GM19023 (cell line): ENCODE results near the gene PAN3.

Experiments used
- ATAC-seq: cut with Tn5 transposase; IDR thresholded peaks from one replicate; pipeline ENCODE4 v1.9.1; 2021; ENCODE audit warnings: mild to moderate bottlenecking, moderate library complexity; ENCODE audit not compliant: unreplicated experiment

The PAN3 gene

DNA sequence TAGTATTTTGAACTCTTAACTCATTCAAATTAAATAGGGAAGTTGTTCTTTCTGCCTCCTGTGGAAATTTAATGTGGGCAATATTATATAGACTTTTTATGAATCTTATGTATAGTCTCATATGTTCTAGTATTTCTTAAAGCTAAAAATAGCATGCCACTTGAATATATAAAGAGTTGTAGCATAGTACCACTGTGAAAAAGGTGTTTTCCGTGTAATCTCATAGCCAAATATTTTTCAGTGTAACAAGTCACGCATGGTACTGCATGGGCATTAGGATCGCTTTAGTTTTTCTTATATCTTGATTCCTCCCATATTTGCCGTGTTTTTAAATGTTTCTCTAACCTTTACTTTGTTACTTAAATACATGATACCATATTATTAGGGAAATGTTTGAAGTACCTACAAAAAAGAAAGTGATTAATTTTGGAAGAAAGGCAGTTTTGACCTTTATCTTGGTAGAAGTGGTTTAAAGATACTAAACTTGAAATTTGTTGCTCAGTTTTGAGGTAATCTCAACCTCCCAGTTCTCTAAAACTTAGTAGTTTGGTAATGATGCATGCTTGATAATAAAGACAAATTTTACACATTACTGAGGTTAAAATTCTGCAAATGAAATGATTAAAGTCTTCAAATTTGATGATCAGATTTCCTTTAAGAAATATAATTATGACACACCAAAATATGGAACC lies 81.2 kb downstream of the PAN3 start:
- no peak for ATAC-seq

DNA sequence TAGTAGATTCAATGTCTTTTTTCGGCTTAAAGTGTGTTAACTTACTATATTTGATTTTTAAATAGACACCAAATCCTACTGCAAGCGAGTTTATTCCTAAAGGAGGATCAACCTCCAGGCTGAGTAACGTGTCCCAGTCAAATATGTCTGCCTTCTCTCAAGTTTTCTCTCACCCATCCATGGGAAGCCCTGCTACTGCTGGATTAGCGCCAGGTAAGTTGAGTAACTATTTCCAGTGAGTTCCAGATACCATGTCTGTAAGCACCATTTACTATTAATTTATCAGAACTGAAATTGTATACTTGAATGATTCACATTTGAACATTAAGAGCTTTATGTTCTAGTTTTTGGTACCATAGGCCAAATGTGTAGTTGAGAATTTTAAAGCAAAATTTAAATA lies 81.8 kb downstream of the PAN3 start:
- ATAC-seq = no peak

DNA sequence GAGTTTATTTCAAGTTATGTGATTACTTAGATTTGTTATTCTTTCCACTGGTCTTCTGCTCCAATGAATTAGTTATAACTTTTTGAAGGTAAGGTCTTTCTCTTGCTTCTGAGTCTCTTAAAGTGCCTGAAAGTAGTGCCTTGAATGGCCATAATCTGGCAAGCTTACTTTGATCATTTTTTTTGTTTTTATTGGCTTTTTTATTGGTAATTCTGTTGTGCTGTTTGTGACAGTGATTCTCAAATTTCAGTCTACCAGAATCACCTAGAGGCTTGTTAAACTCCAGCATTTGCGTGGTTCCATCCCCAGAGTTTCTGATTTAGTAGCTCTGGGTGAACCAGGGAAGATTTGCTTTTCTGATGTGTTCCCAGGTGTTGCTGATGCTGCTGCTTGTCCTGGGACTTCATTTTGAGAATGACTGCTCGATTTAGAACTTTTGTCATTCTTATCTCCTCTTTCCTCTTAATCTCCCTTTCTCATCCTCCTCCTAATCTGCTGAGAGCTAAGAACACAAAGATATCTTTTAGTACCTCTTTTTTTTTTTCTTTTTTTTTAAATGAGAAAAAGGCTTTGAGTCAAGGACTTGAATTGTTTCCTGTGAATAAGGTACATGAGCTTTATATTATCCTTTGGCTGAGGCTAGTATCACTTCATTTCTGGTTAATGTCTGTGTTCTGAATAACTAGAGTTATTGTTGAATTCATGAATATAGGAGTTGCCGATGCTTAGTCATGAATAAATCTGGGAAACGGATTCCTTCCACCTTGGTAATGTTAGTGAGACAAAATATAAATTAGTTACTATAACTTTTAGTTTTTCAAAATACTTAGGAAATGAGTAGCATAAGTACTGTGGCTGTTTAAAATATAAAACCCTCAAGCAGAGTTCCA lies 91.4 kb downstream of the PAN3 start:
- no peak for ATAC-seq

DNA sequence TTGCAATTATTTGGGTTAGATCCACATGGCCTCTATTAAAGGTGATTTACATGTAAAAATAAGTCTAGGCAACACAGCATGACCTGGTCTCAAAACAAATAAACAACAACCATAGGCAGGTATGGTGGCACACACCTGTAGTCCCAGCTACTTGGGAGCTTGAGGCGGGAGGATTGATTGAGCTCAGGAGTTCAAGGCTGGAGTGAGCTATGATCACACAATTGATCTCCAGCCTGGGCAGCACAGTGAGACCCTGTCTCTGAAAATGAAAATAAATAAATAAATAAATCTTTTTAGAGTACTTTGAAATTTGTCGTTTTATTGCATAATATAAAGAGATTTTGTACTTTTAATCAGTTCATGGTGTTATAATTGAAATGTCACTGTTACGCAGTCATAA lies 93.3 kb downstream of the PAN3 start:
- ATAC-seq = no peak

DNA sequence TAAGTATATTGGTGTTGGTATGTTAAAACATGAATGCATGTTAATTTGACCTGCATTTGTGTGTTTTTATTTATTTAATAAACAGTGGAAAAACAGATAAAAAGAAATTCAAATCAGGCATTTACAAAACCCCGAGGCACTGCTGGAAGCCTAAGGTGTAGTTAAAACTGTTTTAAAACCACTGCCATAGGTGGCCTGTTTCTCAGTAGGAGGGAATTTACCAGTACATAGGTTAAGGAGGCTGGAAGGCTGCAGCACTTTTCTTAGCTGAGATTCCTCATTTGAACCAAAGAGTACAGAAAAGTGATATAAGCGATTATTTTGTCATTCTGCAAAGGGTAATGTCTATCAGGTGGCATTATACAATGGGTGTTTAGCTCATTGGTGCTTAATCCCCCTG lies 99.6 kb downstream of the PAN3 start:
- no peak for ATAC-seq

DNA sequence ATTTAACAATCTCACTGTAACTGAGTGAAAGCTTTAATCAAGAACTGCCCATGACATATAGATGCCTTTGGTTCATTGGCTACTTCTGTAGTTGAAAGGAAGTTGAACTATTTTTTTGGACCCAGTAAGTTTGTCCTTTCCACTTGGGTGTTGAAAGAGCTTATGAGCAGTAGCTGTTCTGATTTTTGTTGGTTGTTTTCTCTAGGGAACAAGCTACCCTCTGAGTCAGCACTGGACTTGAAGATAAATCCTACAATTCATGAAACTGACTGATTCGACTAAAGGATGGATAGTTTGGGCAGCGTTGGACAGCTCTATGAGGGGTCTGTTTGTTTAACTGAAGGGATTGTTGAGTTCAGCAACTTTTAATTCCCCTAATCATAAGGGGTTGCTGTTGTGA lies 101.0 kb downstream of the PAN3 start:
- no peak for ATAC-seq

DNA sequence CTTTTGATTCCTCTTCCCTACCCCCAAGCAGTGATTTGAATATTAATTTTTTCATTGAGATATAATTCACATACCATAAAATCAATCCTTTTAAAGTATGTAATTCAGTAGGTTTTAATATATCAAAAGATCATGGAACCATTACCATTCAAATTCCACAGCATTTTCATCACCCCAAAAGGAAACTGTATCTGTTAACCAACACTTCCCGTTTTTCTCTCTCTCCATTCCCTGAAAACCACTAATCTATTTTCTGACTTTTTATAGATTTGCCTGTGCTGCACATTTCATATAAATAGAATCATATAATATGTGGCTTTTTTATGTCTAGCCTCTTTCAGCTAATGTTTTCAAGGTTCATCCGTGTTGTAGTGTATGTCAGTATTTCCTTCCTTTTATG lies 107.1 kb downstream of the PAN3 start:
- no peak for ATAC-seq

DNA sequence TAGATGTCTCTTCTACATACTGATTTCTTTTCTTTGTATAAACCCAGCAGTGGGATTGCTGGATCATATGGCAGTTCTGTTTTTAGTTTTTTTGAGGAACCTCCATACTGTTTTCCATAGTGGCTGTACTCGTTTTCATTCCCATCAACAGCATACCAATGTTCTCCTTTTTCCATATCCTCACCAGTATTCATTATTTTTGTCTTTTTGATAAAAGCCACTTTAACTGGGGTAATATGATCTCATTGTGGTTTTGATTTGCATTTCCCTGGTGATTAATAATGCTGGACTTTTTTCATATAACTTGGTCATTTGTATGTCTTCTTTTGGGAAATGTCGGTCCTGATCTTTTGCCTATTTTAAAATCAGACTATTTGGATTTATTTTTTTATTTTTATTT lies 108.5 kb downstream of the PAN3 start:
- ATAC-seq = no peak

DNA sequence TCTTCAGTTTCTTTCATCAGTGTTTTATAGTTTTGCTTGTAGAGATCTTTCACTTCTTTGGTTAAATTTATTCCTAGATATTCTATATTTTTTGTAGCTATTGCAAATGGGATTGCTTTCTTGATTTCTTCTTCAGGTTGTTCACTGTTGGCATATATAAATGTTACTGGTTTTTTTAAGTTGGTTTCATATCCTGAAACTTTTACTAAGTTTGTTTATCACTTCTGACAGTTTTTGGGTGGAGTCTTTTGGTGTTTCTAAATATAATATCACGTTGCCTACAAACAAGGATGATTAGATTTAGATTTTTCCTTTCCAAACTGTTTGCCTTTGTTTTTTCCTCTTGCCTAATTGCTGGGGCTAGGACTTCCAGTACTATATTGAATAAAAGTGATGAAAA lies 109.7 kb downstream of the PAN3 start:
- ATAC-seq = no peak

DNA sequence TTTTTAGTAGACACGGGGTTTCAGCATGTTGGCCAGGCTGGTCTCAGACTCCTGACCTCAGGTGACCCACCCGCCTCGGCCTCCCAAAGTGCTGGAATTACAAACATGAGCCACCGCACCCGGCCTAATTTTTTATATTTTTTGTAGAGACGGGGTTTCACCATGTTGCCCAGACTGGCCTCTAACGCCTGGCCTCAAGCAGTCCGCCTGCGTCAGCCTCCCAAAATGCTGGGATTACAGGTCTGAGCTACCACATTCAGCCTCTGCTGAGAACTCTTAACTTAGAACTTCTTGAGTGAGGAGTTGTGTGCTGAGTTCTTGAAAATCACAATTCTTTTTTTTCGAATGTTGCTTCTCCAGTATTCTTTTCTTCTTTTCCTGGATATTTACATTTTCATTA lies 112.2 kb downstream of the PAN3 start:
- ATAC-seq = no peak

DNA sequence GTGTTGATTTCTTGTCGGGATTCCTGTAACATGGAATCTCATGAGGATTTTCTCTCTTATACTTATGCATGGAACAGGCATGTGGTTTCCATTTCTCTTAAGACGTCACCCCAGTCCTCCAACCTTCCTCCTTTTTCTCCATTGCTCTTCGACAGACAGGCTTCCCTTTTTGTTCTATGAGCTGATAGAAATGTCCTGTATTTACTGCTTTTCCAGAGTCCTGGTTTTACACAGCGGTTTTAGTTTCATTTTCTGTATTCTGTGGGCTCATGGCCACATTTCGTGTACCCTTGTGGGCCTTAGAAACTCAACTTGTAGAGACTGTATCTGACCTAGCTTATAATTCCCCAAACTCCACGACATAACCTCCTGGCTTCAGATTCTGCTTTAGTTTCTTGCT lies 113.1 kb downstream of the PAN3 start:
- ATAC-seq = no peak

DNA sequence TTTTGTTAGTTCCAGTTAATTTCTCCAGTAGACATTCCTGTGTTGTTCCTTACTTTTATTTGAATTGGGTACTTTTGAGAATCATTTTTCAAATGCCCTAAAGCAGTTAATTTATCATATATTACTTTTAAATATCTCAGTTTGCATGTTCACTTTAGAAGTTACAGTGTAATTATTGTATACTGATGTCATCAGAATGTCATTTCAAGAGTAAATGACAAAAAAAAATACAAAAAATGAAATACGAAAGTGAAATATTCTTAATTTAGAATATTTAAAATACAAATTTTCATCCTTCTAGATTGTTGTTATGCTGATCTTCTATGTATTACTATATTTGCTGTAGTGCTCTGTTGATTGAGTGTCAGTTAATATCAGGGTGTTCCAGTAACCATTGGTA lies 114.2 kb downstream of the PAN3 start:
- ATAC-seq = no peak

DNA sequence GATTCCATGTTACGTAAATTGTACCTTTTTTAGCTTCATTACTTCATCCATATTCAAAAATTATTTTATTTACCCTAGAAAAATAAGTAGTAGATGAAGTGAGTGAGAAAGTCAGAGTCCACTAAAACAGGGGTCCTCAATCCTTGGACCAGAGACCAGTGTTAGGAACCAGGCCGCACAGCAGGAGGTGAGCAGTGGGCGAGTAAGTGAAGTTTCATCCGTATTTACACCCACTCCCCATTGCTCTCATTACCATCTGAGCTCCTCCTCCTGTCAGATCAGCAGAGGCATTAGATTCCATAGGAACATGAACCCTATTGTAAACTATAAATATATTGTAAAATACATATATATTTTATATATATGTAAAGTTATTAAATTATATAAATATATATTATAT lies 119.0 kb downstream of the PAN3 start:
- ATAC-seq = no peak

DNA sequence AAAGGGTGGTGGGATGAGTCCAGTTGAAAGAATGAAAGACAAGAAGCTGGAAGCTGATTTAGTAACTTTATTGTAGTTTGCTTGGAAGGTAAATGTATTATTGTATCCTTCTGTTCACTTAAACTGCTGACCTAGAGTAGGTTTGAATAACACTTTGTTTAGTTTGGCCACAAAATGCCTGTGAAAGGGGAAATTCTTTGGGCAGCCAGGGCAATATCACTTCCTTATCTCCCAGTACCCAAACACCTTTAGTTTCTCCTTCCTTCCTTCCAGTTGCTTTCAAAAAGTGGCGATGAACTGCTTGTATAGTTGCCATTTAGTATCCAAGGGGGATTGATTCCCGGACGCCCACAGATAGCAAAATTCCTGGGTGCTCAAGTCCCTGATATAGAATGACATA lies 120.1 kb downstream of the PAN3 start:
- no peak for ATAC-seq

DNA sequence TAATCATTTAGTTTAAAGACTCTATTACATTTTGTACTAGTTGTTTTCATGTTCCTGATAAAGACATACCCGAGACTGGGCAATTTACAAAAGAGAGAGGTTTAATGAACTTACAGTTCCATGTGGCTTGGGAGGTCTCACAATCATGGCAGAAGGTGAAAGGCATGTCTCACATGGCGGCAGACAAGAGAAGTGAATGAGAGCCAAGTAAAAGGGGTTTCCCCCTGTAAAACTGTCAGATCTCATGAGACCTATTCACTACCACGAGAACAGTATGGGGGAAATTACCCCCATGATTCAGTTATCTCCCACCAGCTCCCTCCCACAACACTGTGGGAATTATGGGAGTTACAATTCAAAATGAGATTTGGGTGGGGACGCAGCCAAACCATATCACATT lies 129.2 kb downstream of the PAN3 start:
- no peak for ATAC-seq

DNA sequence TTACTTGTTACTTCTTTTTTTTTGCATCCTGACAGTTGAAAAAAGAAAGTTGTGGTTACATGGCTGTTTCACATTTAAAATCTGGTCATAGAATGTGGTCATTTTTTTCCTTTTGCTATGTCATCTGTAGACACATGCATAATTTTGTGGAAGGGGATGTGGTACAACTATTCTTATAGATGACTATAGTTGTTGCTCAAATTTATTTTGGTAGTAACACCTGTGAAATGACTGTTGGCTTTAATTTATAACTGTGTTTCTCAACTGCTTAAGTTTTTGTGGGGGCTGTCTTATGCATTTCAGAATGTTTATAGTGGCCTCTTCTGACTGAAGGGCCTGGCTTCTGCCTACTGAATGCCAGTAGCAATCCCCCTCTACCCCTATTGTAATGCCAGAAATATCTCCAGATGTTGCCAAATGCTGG lies 130.5 kb downstream of the PAN3 start:
- ATAC-seq = peak; percentile 97

DNA sequence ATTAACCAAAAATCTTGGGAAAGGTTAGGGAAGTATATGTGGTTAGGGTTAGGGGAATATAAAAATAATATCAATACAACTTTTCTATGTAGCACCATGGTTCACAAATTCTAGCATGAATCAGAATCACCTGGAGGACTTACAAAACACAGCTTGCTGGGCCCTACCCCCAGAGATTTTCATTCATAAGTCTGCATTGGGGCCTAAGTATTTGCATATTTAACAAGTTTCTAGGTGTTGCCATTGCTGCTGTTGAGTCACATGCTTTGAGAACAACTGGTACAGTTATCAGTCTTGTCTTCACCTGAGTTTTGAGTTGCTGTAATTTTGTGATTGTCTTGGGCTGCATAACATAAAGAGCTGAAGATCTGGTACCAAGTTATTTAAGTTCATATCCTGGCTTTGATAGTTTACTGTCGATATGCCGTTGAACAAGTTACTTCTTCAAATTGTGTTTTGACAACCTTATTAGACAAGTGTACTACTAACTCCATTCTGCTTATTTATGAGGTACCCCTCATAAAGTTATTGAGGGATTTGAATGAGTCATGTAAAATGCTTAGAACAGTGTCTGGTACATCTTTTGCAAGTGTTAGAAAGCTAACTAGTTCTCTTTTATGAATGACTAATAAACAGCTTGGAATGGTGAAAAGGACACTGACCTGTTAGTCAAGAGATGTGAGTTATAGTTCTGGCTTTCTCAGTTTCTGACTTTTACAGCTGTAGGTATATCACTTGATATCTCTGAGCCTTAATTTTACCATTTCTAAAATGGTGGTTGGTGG lies 132.9 kb downstream of the PAN3 start:
- no peak for ATAC-seq

DNA sequence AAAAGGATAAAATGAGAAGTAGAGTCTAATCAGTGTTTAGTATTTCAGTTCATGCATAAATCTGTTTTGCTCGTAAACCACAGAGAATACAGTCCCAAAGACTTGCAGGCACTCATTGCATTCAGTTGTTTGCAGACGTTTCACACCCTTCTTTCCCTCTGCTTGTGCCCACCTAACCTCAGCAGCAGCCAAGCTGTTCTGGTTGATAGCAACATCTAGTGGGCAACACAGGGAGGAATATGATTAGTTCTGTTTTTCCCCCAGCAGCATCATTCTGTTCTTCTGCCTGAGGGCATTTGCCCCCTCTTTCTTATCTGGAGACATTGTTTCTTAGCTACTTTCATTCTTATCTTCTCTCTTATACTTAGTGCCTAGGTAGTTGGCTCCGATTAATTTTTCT lies 135.6 kb downstream of the PAN3 start:
- no peak for ATAC-seq

DNA sequence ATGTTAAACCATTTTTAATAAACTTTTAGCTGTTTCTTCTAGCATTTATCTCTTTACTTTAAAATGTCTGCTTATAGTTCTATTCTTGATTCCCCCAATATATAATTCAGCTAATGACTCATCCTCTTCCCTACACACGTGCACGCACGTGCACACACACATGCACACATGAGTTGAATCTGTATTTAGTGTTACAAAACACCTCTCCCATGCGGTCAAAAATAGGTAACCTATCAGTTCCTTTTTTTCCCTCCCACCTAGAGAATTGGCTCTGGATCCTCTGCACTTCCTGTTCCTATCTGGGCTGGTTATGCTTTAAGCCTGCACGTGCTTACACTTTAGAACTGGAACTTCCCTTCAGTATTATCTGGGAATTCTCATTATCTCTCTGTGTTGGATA lies 144.1 kb downstream of the PAN3 start:
- ATAC-seq = no peak

DNA sequence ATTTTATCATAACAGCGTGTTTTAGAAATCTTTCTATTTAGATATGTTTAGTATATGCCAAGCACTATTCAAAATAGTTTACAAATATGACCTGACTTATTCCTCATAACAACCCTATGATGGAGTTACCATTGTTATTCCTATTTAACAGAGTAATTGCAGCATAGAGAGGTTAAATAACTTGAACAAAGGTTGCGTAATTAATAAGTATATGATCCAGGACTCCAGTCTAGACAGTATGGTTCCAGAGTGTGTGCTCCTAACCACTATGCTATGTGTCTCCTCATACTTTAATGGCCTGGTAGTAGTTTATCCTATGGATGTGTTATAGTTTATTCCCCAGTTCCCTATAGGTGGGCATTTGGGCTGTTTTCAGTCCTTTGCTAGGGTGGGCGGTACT lies 145.3 kb downstream of the PAN3 start:
- ATAC-seq = no peak

DNA sequence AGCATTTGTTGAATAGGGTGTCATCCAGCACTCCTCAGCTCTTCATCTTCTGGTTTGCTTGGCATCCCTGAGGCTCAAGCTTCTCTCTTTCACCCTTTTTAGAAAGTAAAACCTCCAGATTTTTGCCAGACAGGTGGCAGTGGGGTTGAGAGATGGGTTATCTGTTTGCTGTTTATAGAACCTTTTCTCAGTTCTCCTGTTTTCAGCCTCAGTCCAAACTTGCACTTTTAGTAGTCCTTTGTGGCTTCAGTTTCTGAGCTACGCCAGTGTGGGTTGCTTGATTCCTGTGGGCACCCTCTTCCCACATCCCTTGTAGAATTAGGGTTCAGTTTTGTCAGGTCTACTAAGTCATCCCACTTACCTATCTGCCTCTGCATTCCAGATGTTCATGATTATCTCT lies 147.9 kb downstream of the PAN3 start:
- peak; percentile 50 for ATAC-seq

DNA sequence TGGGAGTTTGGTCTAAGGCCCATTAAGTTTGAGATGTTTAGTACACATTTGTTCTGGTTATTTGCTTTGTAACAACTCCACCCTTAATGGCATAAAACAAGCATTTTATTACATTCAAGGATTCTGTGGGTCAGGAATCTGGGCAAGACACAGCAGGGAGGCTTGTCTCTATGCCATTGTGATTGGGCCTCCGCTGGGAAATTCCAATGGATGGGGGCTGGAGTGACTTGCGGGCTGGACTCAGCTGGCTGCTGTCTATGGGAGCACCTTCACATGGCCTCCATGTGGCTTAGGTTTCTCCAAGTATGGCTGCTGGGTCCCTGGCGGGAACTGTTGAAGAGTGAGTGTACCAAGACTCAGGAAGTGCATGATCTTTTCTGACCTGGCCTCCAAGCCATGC lies 159.0 kb downstream of the PAN3 start:
- no peak for ATAC-seq
